ENCODE results near the gene RASGRP1.

RASGRP1 gene

GRCh38 chr15:38459480-38459879 is 105.1 kb downstream of the RASGRP1 start:
- no peak for DNase-seq (ENCODE audit: low spot score)

DNA sequence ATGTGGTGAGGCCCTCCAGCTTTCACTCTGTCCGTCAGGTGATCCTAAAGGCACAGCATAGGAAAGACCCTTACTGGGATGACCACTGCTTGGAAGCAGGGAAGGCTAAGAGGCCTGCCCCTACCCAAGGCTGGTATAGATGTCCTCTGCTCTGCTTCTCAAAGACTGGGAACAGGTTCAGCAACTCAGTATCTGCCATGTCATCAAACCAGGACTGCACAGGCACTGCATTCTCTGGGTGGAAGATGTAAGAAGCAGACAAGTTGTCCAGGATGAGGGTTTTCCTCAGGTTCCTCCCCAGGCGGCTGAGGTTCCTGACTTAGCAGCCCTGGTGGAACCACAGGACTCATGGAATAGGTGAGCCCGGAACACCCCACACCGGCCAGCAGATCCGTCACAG is 106.0 kb downstream of the RASGRP1 start:
- no peak for DNase-seq (ENCODE audit: low spot score)

- DNase-seq (ENCODE audit: low spot score), result no peak
Measured at GRCh38 chr15:38455092-38455491, 109.5 kb downstream of the RASGRP1 start.

DNA sequence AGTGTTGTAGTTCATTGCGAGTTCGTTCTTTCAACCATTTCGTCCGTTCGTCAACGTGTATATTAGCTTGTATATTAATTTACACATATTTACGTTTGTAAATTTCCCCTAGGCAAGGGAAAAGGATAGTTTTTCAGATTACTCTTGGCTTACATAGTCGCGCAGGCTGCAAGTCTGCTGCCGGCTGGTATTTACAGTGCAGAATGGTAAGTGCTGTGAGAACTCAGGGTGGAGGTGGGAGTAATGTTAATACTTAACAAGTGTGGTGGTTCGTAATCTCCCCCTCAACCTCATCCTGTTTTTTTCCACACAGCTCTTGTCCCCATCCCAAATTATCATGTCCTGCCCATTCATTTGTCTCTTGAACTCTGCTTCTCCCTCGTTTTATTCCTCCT is 109.9 kb downstream of the RASGRP1 start:
- DNase-seq (ENCODE audit: low spot score), result no peak

DNA sequence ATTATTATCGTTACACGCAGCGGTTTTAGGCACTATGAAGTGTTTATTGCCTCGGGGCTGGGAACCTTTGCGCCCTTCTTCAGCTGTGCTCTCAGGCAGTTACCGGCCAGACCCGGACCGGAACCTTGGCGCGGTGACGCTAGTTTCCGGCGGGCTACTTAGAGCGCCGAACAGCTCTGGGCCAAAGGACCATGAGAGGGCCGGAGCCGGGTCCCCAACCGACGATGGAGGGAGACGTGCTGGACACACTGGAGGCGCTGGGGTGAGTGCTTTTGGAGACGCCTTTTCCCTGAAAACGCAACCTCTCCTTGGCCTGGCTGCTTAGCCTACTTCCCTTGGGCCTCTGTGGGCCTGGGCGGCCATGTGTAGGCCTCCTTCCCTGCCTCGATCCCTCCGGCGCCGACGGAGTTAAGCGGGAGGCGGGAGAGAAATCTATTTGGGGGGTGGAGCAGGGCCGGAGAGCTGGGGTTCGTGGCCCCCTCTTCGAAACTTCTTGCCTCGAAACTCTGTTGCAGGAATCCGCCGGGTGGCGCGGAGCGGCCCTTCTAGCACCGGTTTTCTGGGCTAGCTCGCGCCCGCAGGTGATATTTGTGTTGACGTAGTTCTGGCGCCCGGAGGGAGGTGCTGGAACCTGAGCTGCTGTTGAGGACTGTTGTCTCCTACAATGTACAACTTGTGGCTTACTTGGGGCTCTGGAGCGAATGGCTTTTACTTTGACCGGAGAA is 110.5 kb downstream of the RASGRP1 start, which contains the start of gene FAM98B:
Gene FAM98B (plus strand): TSS at position 157 of the 725 bp plus-strand sequence. CDS start 35 bp downstream, at position 192.
- peak; percentile 91 for DNase-seq (ENCODE audit: low spot score)

DNA sequence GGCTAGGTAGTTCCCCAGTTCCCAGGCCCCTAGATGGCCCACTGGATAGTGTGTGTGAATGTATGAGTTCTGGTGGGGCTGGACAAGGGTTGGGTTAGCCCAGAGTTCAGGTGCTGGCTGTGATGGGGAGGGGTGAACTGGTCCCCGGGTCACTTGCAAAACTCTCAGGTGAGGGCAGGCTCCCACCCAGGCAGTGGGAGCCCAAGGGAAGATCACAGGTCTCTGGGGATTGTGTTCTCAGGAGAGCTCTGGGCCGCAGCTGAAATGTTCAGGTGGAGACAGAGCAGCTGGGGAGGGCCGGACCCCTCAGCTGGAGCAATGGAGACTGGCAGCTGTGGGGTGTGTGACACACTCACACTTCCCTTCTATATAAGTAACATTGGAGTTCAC is 123.5 kb downstream of the RASGRP1 start:
- DNase-seq (ENCODE audit: low spot score), result no peak

DNA sequence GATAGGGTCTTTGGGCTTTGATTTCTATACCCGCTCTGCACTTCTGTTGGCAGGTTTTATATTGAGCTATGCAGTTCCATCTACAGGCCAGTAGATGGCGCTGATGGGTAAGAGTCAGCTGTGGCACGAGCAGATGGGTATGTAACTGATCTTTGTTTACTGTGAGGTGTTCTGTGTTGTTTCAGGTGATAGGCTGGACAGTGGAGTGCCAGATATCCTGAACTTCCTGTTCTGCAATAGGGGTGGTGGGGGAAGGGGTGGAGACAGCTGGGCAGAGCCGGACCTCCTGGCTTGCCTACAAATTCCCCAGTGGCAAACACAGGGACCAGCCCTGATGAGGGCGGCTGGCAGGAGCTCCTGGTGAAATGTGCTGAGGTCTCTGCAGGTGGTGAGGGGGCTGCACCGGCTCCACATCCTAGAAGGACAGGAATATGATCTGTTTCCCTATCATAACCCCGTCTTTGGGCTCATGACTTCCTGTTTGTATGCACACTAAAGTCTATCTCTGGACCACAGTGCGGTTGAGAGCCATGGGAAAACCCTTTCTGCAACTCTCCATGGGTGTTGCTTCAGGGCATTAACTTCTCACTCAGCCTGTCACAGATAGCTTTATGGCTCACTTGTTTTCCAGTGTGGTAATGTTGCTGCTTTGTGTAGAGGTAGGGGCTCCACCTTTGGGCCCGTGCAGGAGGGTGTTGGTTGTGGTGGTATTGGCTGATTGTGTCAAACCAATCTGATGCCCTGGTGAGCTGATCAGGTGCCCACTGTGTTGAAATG is 124.1 kb downstream of the RASGRP1 start:
- peak; percentile 65 for DNase-seq (ENCODE audit: low spot score)
